HG02571 (cell line): ENCODE data around the gene PRSS12.
"Not testable (repeated sequence)": the region's sequence is repeated elsewhere in the genome, so short reads cannot be mapped to it uniquely, and the experiment has no call there.

Experiments used
- ATAC-seq: cut with Tn5 transposase; IDR thresholded peaks from one replicate; pipeline ENCODE4 v1.9.1; 2021; ENCODE audit warnings: mild to moderate bottlenecking, moderate library complexity; ENCODE audit not compliant: unreplicated experiment

Gene PRSS12

GRCh38 chr4:118325431-118325830, 27.4 kb downstream of the PRSS12 start:
- no peak for ATAC-seq

- no peak for ATAC-seq
These were observed 29.8 kb downstream of the PRSS12 start for GRCh38 chr4:118322831-118323502.

GRCh38 chr4:118318931-118319330, 33.9 kb downstream of the PRSS12 start:
- no peak for ATAC-seq

GRCh38 chr4:118317691-118318090, 35.1 kb downstream of the PRSS12 start:
- ATAC-seq: no peak

GRCh38 chr4:118314221-118314620, 38.6 kb downstream of the PRSS12 start:
- no peak for ATAC-seq

- no peak for ATAC-seq
These were observed 39.7 kb downstream of the PRSS12 start for GRCh38 chr4:118313098-118313497.

- no peak for ATAC-seq
These were observed 44.3 kb downstream of the PRSS12 start for GRCh38 chr4:118308306-118309030.

- no peak for ATAC-seq
These were observed 45.2 kb downstream of the PRSS12 start for GRCh38 chr4:118307643-118308042.

GRCh38 chr4:118299619-118300018, 53.2 kb downstream of the PRSS12 start:
- not testable (repeated sequence) for ATAC-seq

GRCh38 chr4:118296729-118297128, 56.1 kb downstream of the PRSS12 start:
- no peak for ATAC-seq

- no peak for ATAC-seq
These were observed 61.9 kb downstream of the PRSS12 start for GRCh38 chr4:118290951-118291350.

- ATAC-seq: no peak
These were observed 63.0 kb downstream of the PRSS12 start for GRCh38 chr4:118289794-118290193.

- no peak for ATAC-seq
These were observed 64.9 kb downstream of the PRSS12 start for GRCh38 chr4:118287711-118288451.

GRCh38 chr4:118286685-118287084, 66.1 kb downstream of the PRSS12 start:
- ATAC-seq: no peak

GRCh38 chr4:118285931-118286330, 66.9 kb downstream of the PRSS12 start:
- ATAC-seq: no peak

GRCh38 chr4:118284169-118284568, 68.6 kb downstream of the PRSS12 start:
- ATAC-seq: peak; percentile 55

- ATAC-seq: no peak
These were observed 70.1 kb downstream of the PRSS12 start for GRCh38 chr4:118282692-118283091.

- no peak for ATAC-seq
These were observed 71.0 kb downstream of the PRSS12 start for GRCh38 chr4:118281611-118282442.

GRCh38 chr4:118280501-118281218, 72.1 kb downstream of the PRSS12 start:
- no peak for ATAC-seq

GRCh38 chr4:118279920-118280432, 72.8 kb downstream of the PRSS12 start:
- no peak for ATAC-seq
